GM19099 (cell line): ENCODE results near the gene TMEM255A.

Source experiments
- POLR2A ChIP-seq: IDR thresholded peaks from 3 replicates; pipeline ENCODE4 v1.6.1; 2011; ENCODE audit warnings: low read depth; ENCODE audit not compliant: insufficient read length; ENCODE audit errors: extremely low read depth

TMEM255A gene

DNA sequence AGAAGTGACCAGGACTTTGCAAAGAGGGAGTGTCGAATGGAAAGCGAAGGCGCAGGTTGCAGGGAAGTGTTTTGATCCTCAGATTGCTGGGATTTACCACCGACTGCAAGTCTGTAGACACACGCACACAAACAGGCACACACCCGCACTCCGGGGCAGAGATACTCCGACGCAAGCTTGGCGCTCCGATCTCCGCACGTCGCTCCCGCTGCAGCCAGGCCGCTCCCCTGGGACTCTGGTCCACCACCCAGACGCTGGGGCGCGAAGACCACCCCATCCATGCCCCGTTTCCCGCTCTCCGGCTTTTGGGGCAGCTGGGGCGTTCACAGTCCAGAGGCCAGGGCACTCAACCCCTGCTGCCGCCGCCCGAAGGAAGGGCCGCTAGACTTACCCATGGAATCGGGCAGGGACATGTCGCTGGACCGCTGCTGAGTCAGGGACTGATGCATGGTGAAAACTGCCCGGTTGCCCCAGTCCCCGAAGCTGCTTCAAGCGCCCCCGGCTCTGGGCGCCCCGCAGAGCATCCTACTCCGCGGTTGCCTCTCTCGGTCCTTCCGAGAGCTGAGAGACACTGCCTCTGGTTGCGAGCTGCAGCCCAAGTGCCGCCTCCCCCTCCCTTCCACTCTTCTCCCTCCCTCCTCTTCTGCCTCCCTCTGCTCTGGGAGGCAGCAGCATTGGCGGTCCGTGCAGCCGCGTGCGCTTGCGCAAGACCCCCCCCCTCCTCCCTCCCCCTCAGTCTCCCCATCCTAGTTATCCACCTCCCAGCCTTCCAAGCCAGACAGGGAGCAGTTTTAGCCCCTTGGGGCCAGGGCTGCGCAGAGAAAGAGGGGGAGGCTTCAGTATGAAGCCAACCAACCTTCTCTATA, at the start of gene TMEM255A:
Gene TMEM255A, minus strand, starts transcription at position 601 of the 866 bp plus-strand sequence. Its CDS starts 152 bp downstream, at position 449.
- no peak for TF ChIP-seq POLR2A

DNA sequence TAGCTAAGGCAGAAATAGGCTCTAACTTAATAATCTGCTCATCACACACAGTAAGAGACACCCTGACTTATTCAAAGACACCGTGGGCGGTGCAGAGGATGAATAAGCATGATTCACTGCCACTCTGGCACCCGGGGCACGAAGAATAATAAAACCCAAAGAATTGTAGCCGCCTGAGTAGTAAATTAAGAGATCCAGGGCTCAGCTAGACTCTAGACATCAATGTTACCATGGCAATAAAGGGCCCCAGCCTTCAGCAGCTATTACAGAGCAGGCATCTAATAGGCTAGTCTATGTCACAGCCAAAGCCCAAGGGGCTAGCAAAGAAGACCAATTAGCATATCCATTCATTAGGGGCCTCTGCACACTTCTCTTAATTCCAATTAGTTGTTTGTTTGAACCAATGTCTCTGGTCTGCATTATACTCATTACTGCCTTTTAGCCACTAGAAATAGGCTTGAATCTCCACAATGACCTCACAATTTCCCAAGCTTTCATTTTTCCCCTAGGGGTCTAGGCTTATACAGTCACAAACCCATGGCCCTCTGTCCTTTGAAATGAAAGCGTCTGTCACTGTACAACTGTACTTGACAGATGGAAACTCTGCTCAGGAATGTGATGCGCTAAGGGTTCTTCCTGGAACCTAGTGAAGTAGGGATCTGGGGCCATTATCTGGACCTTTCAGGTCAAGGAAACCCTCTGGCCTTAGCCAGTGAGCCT, 47.6 kb upstream of the TMEM255A start:
- no peak for TF ChIP-seq POLR2A

DNA sequence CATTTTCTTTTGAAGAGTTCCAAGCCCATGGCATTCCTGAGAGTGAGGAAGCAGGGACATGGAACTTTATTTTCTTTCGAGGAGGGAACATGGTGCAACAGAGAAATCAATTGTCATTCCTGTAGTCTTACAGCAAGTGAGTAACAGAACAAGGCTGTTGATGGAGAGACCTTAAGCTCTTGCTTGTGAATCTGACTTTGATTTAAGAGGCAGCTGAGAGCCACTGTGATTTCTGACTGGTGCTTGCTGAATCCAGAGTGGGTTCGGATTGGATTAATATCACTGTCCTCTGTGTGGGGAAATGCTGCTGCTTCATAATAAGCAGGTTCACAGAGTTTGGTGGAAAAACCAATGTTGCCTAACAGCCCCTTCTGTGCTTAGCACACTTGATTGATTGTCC, 45.9 kb upstream of the TMEM255A start:
- no peak for TF ChIP-seq POLR2A

DNA sequence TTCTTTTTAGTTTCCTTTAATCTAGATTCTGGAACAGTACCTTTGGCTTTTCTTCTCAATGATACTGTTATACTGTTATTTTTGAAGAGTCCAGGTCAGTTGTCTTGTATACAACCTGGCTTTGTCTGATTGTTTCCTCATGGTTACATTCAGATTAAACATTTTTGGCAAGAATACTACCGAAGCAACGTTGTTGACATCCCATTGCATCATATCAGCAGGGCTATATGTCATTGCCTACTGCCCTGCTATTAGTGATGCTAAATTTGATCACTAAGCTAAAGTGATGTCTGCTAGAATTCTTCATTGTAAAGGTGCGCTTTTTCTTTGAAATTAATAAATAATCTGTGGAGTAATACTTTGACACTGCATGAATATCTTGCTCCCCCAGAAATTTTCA, 44.8 kb upstream of the TMEM255A start:
- TF ChIP-seq POLR2A: no peak

DNA sequence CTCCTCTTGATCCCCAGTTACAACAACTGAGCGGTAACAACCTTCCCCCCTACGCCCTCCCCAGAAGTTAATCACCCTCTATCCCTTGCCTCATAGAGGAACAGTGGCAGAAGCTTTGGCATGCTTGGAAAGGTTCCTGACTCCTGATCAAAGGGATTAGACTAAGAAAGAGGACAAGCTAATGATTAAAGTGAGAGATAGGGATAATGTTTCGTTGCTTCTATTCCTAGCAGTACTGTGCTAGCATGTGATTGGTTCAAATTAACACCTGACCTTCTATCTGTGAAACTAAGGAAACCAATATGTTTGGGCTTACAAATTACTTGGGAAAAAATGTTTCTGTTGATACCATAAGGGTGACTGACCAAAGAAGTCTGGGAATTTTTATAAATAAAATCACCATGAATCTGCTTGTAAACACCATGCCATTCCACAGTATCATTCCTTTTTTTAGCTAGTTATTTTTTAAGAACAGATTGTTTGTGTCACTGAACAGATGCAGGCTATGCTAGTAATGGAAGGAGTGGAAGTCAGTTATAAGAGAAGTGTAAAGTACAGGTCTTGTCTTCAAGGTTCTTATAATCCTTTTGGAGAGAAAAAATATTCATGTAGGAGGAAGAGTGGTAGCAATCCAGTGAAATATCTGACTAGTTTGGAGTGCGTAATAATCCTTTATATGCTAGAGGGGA, 39.3 kb upstream of the TMEM255A start:
- TF ChIP-seq POLR2A: no peak

DNA sequence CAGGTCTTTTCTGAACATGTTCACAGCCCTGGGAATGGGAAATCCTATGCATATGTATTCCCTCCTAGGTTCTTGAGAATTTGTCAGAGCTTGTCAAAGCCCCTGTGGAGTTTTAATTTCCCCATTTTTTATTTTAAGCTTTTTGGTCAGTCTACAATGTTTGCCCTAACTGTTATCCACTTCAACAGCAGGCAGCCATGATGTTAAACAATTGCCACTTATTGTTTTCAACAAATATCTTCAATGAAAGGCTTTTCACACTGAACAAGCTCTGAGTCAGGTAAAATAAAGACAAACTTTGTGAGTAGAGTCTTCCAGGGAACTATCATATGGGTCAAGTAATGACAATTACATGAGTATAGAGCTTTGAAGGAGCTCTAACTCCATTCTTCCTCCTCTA, 25.6 kb upstream of the TMEM255A start:
- TF ChIP-seq POLR2A: no peak

DNA sequence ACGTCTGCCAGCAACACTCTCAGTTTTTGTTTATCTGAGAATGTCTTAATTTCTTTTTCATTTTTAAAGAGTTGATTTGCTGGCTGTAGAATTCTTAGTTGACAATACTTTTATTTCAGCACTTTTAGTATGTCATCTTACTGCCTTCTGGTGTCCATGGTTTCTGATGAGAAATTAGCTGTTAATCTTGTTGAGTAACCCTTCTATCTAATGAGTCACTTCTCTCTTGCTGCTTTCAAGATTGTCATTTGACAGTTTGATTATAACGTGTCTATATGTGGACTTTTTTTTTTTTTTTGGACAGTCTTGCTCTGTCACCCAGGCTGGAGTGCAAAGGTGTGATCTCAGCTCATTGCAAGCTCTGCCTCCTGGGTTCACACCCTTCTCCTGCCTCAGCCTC, 24.0 kb upstream of the TMEM255A start:
- TF ChIP-seq POLR2A: no peak

DNA sequence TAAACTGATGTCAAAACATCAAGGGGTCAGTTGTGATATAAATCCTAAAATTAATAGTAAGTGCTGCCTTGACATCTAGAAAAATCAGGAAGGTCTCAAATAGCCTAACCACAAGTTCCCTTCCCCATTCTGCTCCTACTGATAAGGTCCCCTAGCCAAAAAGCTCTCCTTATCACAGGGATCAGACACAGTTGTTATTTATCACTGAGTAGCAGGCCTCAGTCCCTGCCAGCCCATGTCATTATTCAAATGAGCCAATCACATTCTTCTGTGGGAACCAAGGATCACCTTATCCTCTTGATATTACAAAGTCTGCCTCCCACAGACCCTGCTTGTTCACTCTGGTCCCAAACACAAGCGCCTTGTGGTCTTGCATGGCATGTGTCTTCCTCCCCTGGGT, 23.3 kb upstream of the TMEM255A start:
- no peak for TF ChIP-seq POLR2A

DNA sequence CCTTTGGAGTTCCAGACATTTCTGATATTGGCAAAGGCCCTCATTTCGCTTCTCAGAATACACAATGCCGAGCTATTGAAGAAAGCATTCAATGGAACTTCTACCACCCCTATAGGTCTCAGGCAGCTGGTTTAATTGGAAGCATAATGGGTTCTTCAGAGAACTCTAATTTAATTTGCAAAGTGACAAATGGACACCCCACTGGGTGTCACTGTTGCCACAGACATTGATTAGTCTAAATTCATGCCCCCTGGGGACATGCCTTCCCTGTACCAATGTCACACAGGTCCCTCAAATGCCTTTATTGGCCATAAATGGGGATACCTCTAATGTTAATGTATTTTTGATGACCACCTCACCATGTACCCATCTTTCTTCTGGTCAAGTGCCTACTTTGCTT, 22.9 kb upstream of the TMEM255A start:
- no peak for TF ChIP-seq POLR2A

DNA sequence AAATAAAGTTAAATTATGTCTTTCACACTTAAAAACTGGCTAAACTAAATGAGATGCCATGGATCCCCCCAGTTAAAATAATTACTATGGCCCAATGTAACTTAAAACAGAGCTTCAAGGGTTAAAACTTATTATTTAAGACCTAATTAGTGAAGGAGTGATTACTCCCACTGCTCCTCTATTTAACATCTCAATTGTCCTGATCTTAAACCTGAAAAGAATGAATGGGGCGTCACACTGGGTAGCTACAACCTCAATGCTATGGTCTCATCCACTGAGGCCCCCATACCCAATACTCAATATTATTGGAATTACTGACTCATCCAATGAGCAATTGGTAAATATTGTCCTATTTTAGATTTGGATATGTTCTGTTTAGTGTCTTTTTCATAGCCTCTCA, 21.1 kb upstream of the TMEM255A start:
- TF ChIP-seq POLR2A: no peak

DNA sequence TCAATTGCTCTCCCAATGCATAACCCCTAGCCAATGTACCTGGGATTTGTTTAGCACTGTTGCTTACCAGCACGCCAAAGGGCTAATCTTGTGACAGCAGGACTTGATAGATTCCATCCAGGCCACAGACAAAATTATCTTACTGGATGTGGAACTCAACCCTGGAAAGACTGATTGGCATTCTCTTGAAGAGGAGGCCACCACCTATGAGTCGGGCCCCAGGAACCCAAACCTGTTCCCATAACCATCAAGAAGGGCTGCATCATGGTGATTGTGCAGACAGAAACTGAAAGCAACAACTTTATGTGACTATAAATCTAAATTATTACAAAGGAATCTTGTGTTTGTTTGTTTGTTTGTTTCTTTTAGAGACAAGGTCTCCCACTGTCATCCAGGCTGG, 19.9 kb upstream of the TMEM255A start:
- TF ChIP-seq POLR2A: no peak

DNA sequence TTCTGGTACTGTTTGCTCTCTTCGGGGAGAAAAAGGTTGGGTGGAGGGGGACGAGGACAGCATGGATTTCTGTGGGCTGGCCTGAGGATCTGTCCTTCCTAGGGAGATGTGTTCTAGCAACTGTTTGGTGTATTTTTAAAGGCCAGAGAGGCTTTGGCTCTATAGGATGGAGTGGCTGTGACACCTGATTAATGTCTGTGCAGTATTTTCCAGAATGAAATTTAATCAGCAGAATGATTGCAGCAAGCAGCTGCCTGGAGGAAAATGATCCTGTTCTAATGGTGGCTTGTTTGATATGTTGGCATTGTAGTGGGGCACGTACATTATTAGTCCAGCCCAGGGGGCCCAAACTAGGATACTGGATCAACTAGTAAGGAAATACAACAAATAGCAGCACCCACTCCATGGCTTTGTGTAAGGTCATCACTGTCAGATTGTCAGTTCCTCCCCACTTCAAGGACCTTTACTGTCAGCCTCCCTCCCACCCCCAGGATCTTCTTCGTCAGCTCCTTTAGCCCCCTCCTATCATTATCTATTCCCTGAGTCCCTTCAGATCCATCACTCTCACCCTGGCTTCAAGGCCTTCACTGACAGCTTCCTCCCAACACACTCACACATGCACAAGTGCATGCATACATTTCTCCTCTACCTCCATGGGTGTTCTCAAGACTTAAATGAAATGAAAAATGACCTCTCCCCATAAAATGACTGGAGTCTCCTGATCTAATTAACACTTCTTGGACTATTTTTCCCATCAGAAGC, 10.4 kb upstream of the TMEM255A start:
- no peak for TF ChIP-seq POLR2A

DNA sequence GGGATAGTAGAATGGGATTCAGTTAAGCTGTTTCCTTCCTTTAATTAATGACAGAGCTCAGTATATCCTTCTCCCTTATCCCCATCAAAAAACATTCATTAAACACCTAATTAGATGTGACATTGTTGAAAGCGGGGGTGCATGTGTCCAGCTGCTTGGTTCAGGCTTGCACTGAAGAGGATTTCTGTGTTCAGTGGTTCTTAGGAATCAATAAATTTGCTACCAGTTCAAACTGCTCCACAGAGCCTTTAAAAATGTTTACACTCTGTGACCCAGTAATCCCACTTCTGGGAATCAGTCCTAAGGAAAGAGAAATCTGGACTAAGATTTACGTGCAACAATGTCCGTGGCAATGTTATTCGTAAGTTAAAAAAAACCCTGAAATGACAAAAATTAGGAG, 7.2 kb upstream of the TMEM255A start:
- TF ChIP-seq POLR2A: no peak

DNA sequence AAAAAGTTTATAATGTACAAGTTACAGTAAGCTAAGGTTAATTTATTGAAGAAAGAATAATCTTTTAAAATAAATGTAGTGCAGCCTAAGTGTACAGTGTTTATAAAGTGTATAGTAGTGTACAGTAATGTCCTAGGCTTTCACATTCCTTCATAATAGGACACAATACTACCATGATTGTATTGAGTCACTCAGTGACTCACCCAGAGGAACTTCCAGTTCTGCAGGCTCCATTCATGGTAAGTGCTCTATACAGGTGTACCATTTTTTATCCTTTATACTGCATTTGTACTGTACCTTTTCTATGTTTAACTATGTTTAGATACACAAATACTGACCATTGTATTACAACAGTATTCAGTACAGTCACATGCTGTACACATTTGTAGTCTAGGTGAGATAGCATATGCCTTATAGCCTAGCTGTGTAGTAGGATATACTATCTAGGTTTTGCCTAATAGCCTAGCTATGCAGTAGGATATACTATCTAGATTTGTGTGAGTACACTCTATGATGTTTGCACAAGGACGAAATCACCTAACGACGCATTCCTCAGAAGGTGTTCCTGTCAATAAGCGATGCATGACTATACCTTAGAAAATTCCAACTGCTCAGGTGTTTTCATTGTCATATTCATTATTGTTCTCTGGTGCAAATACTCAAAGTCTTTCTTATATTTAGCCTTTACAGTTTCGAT, 5.5 kb upstream of the TMEM255A start:
- TF ChIP-seq POLR2A: no peak
